ENCODE measurements around the gene TOMM6.

Gene TOMM6

DNA sequence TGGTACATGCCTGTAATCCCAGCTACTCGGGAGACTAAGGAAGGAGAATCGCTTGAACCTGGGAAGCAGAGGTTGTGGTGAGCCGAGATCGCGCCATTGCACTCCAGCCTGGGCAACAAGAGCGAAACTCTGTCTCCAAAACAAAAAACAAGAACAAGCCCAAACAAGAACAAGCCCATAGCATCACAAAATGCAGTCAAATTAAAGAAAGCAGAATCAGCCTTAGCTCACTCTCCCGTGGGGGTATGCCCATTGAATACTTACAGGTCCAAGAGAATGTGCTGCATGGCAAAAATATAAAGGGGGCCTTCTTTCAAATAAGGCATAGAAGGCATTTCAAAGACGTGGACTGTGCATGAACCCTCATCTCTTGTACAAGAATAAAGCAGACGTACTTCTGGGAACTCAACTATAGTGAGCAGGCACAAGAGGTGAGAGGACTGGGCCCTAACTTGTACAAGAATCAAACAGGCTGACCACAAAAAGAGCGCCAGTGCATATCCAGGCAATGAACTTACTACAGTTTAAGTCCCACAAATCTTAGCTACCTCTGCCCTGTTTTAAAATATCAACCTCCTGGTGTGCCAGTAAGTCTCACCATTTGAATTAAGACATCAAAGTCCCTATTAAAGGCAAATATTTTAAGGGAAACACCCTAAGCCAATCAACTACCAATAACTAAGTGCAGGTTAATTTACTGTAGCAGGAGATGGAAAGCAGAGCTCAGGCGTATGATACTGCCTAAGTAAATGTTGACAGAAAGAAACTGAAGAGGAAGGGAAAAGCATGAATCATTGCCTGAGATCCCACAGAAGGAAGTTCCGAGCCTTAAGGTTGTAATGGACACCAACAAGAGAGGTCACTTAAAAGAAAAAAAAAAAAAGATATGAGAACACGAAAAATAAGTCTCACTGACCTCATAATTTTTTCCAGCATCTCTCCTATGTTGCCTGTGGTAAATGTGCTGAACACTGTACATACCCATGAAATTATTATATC lies 37.4 kb downstream of the TOMM6 start:
- DNase-seq (no peak), ATAC-seq (no peak)

DNA sequence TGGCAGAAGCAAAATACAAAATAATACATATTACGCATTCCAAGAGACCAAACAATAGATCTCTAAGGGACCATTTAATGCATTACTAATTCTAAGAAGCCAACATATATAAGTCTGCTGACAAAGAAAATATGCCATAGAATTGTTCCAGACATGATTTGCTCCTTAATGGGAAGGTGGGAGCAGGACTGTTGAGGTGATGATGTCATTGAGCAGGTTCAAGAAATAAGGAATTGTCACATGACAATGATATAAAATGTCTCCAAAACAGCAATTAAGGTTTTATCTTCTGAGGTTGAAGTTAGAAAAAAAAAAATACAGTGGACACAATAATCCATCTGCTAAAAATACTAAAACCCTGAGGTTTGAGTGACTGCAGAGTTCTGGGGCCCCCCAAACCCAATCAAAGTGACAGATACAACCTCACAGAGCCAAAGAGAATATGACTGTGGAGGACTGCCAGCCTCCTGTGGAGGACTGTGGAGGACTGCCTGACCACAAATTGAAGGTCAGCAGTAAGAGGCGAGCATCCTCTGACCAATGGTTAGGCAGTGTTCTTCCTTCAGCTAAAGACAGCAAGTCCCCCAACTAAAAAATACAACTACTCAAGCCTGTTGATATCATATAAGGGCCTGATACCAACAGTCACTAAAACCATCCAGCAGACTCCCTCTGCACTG lies 39.0 kb downstream of the TOMM6 start:
- ATAC-seq (no peak), DNase-seq (no peak)

DNA sequence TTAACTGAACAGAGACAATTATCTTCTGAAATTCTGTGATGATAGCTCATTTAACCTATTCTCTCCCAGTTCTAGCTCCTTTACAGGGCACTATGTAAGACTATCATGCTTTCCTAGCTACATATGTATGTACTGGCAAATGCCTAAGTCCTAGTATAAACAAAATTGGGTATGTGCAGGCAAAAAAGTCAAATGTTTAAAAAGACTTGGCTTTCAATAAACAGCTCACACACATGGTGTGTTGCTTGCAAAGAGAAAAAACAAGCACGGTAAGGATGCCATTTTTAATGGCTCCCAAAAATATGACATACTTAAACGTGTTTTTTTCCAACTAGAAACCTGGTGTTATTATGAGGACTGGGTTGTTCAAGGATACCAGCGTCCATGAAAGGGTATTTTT lies 44.8 kb downstream of the TOMM6 start:
- ATAC-seq (no peak), DNase-seq (no peak)

DNA sequence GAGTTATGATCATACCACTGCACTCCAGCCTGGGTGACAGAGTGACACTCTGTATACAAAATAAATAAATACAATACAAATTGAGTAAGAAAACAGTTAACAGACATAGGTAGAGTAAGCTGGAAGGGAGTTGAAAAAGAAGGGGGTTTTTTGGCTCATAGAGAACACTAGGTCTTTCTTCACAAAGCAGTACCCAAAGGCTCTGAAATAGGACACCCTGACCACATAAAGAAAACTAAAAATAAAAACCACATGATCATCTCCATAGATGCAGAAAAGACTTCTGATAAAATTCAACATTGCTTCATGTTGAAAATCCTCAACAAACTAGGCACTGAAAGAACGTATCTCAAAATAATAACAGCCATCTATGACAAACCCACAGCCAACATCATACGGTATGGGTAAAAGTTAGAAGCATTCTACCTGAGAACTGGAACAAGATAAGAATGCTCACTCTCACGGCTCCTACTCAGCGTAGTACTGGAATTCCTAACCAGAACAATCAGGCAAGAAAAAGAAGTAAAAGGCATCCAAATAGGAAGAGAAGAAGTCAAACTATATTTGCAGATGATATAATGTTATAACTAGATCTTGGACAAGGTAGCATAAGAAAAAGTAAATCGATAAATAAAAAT lies 48.6 kb downstream of the TOMM6 start:
- ATAC-seq = no peak
- no peak for DNase-seq

DNA sequence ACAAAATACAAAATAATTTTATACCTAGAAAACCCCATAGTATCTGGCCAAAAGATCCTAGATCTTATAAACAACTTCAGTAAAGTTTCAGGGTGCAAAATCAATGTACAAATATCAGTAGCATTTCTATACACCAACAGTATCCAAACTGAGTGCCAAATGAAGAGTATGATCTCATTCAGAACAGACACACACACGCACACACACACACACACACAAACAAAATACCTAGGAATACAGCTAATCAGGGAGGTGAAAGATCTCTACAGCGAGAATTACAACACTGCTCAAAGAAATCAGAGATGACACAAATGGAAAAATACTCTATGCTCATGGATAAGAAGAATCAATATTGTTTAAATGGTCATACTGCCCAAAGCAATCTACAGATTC lies 49.2 kb downstream of the TOMM6 start:
- ATAC-seq (no peak), DNase-seq (no peak)
